Keratinocyte (primary cell): ENCODE data around the gene WDR27. TPM values are rescaled to one million over a fixed set of nuclear protein-coding genes. Genes with fewer than 3 reads are reported as not detected.

Experiments
- DNase-seq: peaks from one replicate; pipeline ENCODE4 v3.0.0-alpha.2; 2011; ENCODE audit warnings: low read depth, missing footprints, low spot score
- FAIRE-seq: peaks from 2 replicates; lab custom pipeline; 2011; peaks lifted over from hg19 to GRCh38; lab: Jason Lieb, UNC
- H2AFZ ChIP-seq: 2 replicates; pipeline ENCODE4 v1.6.0; 2012; ENCODE audit warnings: low read length, control low read depth, inconsistent platforms; ENCODE audit not compliant: control insufficient read depth
- H3K27ac ChIP-seq: 2 replicates; pipeline ENCODE4 v1.5.1; 2011; ENCODE audit warnings: low read length; ENCODE audit not compliant: control insufficient read depth, insufficient read depth
- H3K27me3 ChIP-seq: 3 replicates; pipeline ENCODE4 v1.6.0; 2011; ENCODE audit warnings: low read length; ENCODE audit not compliant: control insufficient read depth, insufficient read depth; ENCODE audit errors: extremely low read depth
- H3K36me3 ChIP-seq, 2 experiments: 2 replicates in 1 of 2; 3 replicates in 1 of 2; pipeline ENCODE4 v1.5.1; 2011; ENCODE audit warnings: low read length in 2 of 2, mild to moderate bottlenecking in 1 of 2; ENCODE audit not compliant: control insufficient read depth in 2 of 2, insufficient read depth in 2 of 2; ENCODE audit errors: extremely low read depth in 1 of 2
- H3K4me1 ChIP-seq: 3 replicates; pipeline ENCODE4 v1.5.1; 2011; ENCODE audit warnings: low read length; ENCODE audit not compliant: control insufficient read depth, insufficient read depth; ENCODE audit errors: extremely low read depth
- H3K4me2 ChIP-seq: 3 replicates; pipeline ENCODE4 v1.6.0; 2011; ENCODE audit warnings: low read depth, low read length; ENCODE audit not compliant: control insufficient read depth, insufficient read depth; ENCODE audit errors: extremely low read depth
- H3K4me3 ChIP-seq, 3 experiments: fragments of 200-600 bp in 1 of 3; sonication (generic) in 1 of 3; 2 replicates in 2 of 3; 3 replicates in 1 of 3; pipeline ENCODE4 v1.5.1; 2011 to 2016; ENCODE audit warnings: low read length in 3 of 3, mild to moderate bottlenecking in 3 of 3, control low read depth in 2 of 3, inconsistent platforms in 1 of 3, low read depth in 1 of 3, mixed read lengths in 1 of 3, mixed run types in 1 of 3, moderate library complexity in 1 of 3; ENCODE audit not compliant: control insufficient read depth in 2 of 3, insufficient read depth in 2 of 3; ENCODE audit errors: extremely low read depth in 1 of 3
- H3K79me2 ChIP-seq: 2 replicates; pipeline ENCODE4 v1.6.0; 2012; ENCODE audit warnings: low read length; ENCODE audit not compliant: control insufficient read depth, insufficient read depth
- H3K9ac ChIP-seq: 3 replicates; pipeline ENCODE4 v1.6.0; 2011; ENCODE audit warnings: low read length; ENCODE audit not compliant: control insufficient read depth, insufficient read depth; ENCODE audit errors: extremely low read depth
- H3K9me1 ChIP-seq: 3 replicates; pipeline ENCODE4 v1.6.0; 2011; ENCODE audit warnings: low read length; ENCODE audit not compliant: control insufficient read depth, insufficient read depth; ENCODE audit errors: extremely low read depth
- H3K9me3 ChIP-seq: 2 replicates; pipeline ENCODE4 v1.5.1; 2012; ENCODE audit warnings: low read depth, low read length; ENCODE audit not compliant: control insufficient read depth
- H4K20me1 ChIP-seq: 3 replicates; pipeline ENCODE4 v1.6.0; 2011; ENCODE audit warnings: low read length; ENCODE audit not compliant: control insufficient read depth, insufficient read depth; ENCODE audit errors: extremely low read depth
- CTCF ChIP-seq, 3 experiments: IDR thresholded peaks in 1 of 3; conservative IDR thresholded peaks in 1 of 3; optimal IDR thresholded peaks in 1 of 3; 2 replicates in 2 of 3; 3 replicates in 1 of 3; pipeline versions ENCODE3 to v1.5.1; 2011; ENCODE audit warnings: low read length in 3 of 3, mild to moderate bottlenecking in 3 of 3, moderate library complexity in 2 of 3, control low read depth in 1 of 3, inconsistent platforms in 1 of 3; ENCODE audit not compliant: insufficient read depth in 2 of 3; ENCODE audit errors: extremely low read depth in 1 of 3
- EZH2 ChIP-seq: IDR thresholded peaks from one replicate; pipeline ENCODE4 v1.6.1; 2012; ENCODE audit warnings: inconsistent platforms, mild to moderate bottlenecking, low read length, moderate library complexity
- dilution Hi-C: fragments of 300-500 bp; cut with MboI; formaldehyde crosslinking; loops from one replicate; pipeline ENCODE4 v1.7.0; 2020; ENCODE audit warnings: low sequenced_read_pairs; ENCODE audit not compliant: extremely low pct_ligation_motif_present
- polyA plus RNA-seq, 5 experiments: library from polyadenylated mRNA; depleted of rRNA in 3 of 5; stranded (reverse) in 3 of 5; stranded (forward) in 1 of 5; unstranded in 1 of 5; fragments of >200 nt; gene quantifications; 1 replicate in 1 of 5; 2 replicates in 3 of 5; 3 replicates in 1 of 5; pipeline versions ENCODE4 v1.2.1 to v1.2.3, GENCODE V29; 2011 to 2012; ENCODE audit warnings: missing spikeins in 2 of 5, low read depth in 1 of 5, low replicate concordance in 1 of 5

WDR27 gene
- polyA plus RNA-seq, 1 donor (not counting 4 experiments of a cell fraction or from before 2014, with no cell fraction given) = 17.8 TPM

GRCh38 chr6:169490246-169490641 is 211.6 kb downstream of the WDR27 start:
- Histone ChIP-seq H2AFZ (no peak overlapping the region), H3K9me1 (no peaks in the 10 kb centered on the region), H3K9ac (no peak overlapping the region), H4K20me1 (no peaks in the 10 kb centered on the region), H3K4me3 (no peak overlapping the region), H3K4me1 (no peaks in the 10 kb centered on the region), H3K36me3 (no peaks in the 10 kb centered on the region), H3K4me2 (no peak overlapping the region), H3K27me3 (no peaks in the 10 kb centered on the region), H3K27ac (no peak overlapping the region), H3K9me3 (no peaks in the 10 kb centered on the region), H3K79me2 (no peaks in the 10 kb centered on the region)
- TF ChIP-seq CTCF (optimal IDR thresholded peaks at IDR 0.05 in 1 of 3, IDR thresholded peaks at IDR 0.05 in 1 of 3, conservative IDR thresholded peaks at IDR 0.05 in 1 of 3; ENCODE audit: extremely low read depth in 1 of 3, insufficient read depth in 2 of 3, low read length in 3 of 3) (no peak), EZH2 (no peak)
- FAIRE-seq = no peak
- no peak for DNase-seq
- dilution Hi-C loops = no loop called here

- Histone ChIP-seq H4K20me1 (no peaks in the 10 kb centered on the region), H2AFZ (no peak overlapping the region), H3K27ac (no peak overlapping the region), H3K36me3 (no peaks in the 10 kb centered on the region), H3K27me3 (no peaks in the 10 kb centered on the region), H3K79me2 (no peaks in the 10 kb centered on the region), H3K4me1 (no peaks in the 10 kb centered on the region), H3K4me3 (no peak overlapping the region), H3K9me1 (no peaks in the 10 kb centered on the region), H3K9me3 (no peaks in the 10 kb centered on the region), H3K9ac (no peak overlapping the region), H3K4me2 (no peak overlapping the region)
- TF ChIP-seq EZH2 (no peak), CTCF (optimal IDR thresholded peaks at IDR 0.05 in 1 of 3, IDR thresholded peaks at IDR 0.05 in 1 of 3, conservative IDR thresholded peaks at IDR 0.05 in 1 of 3; ENCODE audit: extremely low read depth in 1 of 3, insufficient read depth in 2 of 3, low read length in 3 of 3) (no peak)
- FAIRE-seq (no peak), DNase-seq (no peak)
- dilution Hi-C loops = no loop called here
These were observed 212.1 kb downstream of the WDR27 start for GRCh38 chr6:169489563-169490245.
